SU-DHL-6 (cell line): ENCODE measurements around the gene DPYSL4.

Source experiments
- H2AFZ ChIP-seq: fragments of 200-600 bp; sonication (generic); 2 replicates; pipeline ENCODE4 v1.6.1; 2014; ENCODE audit warnings: low read depth, mild to moderate bottlenecking, moderate library complexity, mixed read lengths, antibody characterized with exemption, low read length; ENCODE audit not compliant: severe bottlenecking
- H3F3A ChIP-seq: fragments of 200-600 bp; shearing (Covaris generic); 2 replicates; pipeline ENCODE4 v1.6.0; 2016; ENCODE audit warnings: antibody characterized with exemption, mild to moderate bottlenecking; ENCODE audit not compliant: insufficient read depth
- H3K27ac ChIP-seq: fragments of 200-600 bp; sonication (generic); 2 replicates; pipeline ENCODE4 v1.5.1; 2016; ENCODE audit warnings: low read depth, mild to moderate bottlenecking, low read length, moderate library complexity, mixed read lengths
- H3K27me3 ChIP-seq: fragments of 200-600 bp; sonication (generic), shearing (Covaris generic); 2 replicates; pipeline ENCODE4 v1.6.0; 2014; ENCODE audit warnings: mild to moderate bottlenecking, low read length
- H3K36me3 ChIP-seq: fragments of 200-600 bp; sonication (generic); 2 replicates; pipeline ENCODE4 v1.6.1; 2014; ENCODE audit warnings: mild to moderate bottlenecking, low read length, mixed read lengths
- H3K4me2 ChIP-seq: fragments of 300-600, 200-600 bp; shearing (Covaris generic), sonication (generic); 2 replicates; pipeline ENCODE4 v1.6.0; 2014; ENCODE audit warnings: low read length, low read depth, mild to moderate bottlenecking; ENCODE audit not compliant: poor library complexity, severe bottlenecking
- H3K4me3 ChIP-seq: fragments of 200-600 bp; sonication (generic); 2 replicates; pipeline ENCODE4 v1.5.1; 2014; ENCODE audit warnings: antibody characterized with exemption, low read length, mild to moderate bottlenecking, mixed read lengths; ENCODE audit not compliant: insufficient read depth, poor library complexity, severe bottlenecking
- H3K79me2 ChIP-seq: fragments of 200-600 bp; sonication (generic); 2 replicates; pipeline ENCODE4 v1.6.1; 2014; ENCODE audit warnings: mild to moderate bottlenecking, low read length, moderate library complexity; ENCODE audit not compliant: insufficient read depth
- H3K9ac ChIP-seq: fragments of 200-600 bp; sonication (generic); 2 replicates; pipeline ENCODE4 v1.7.0; 2014; ENCODE audit warnings: mild to moderate bottlenecking, low read length
- H3K9me2 ChIP-seq: fragments of 200-600 bp; sonication (generic); replicated peaks from 2 replicates; pipeline ENCODE4 v1.6.1; 2014; ENCODE audit warnings: low read length; ENCODE audit not compliant: insufficient read depth
- H3K9me3 ChIP-seq: fragments of 200-600 bp; sonication (generic); 2 replicates; pipeline ENCODE4 v1.6.1; 2014; ENCODE audit warnings: low read length, mixed read lengths; ENCODE audit not compliant: insufficient read depth
- H4K20me1 ChIP-seq: fragments of 200-600 bp; sonication (generic); 2 replicates; pipeline ENCODE4 v1.6.1; 2014; ENCODE audit warnings: low read depth, mild to moderate bottlenecking, antibody characterized with exemption, low read length, moderate library complexity, mixed read lengths
- CTCF ChIP-seq: fragments of 200-600 bp; sonication (generic); IDR thresholded peaks from one replicate; pipeline ENCODE4 v1.5.1; 2017; ENCODE audit warnings: antibody characterized with exemption, mild to moderate bottlenecking, low read length, moderate library complexity; ENCODE audit not compliant: insufficient read depth, poor library complexity, severe bottlenecking
- EZH2phosphoT487 ChIP-seq: fragments of 200-600 bp; sonication (generic), shearing (Covaris generic); conservative IDR thresholded peaks from 2 replicates; pipeline ENCODE4 v1.6.1; 2018; ENCODE audit warnings: mild to moderate bottlenecking, antibody characterized with exemption, low read length, moderate library complexity, mixed read lengths

Gene DPYSL4

GRCh38 chr10:132243141-132243540 is 56.4 kb downstream of the DPYSL4 start:
- Histone ChIP-seq H3F3A (no peaks in the 10 kb centered on the region), H3K79me2 (no peaks in the 10 kb centered on the region), H3K4me2 (no peak overlapping the region), H3K9me3 (no peaks in the 10 kb centered on the region), H2AFZ (no peak overlapping the region), H3K4me3 (no peak overlapping the region), H3K36me3 (no peaks in the 10 kb centered on the region), H3K9me2 (no peaks in the 10 kb centered on the region), H3K27me3 (no peaks in the 10 kb centered on the region), H4K20me1 (no peaks in the 10 kb centered on the region), H3K9ac (no peak overlapping the region), H3K27ac (no peak overlapping the region)
- TF ChIP-seq CTCF (no peak), EZH2phosphoT487 (no peak)

GRCh38 chr10:132243626-132244025 is 56.9 kb downstream of the DPYSL4 start:
- Histone ChIP-seq H2AFZ (no peak overlapping the region), H4K20me1 (no peaks in the 10 kb centered on the region), H3K9ac (no peak overlapping the region), H3F3A (no peaks in the 10 kb centered on the region), H3K4me3 (no peak overlapping the region), H3K9me3 (no peaks in the 10 kb centered on the region), H3K27me3 (no peaks in the 10 kb centered on the region), H3K79me2 (no peaks in the 10 kb centered on the region), H3K36me3 (no peaks in the 10 kb centered on the region), H3K27ac (no peak overlapping the region), H3K9me2 (no peaks in the 10 kb centered on the region), H3K4me2 (no peak overlapping the region)
- TF ChIP-seq CTCF (no peak), EZH2phosphoT487 (no peak)

DNA sequence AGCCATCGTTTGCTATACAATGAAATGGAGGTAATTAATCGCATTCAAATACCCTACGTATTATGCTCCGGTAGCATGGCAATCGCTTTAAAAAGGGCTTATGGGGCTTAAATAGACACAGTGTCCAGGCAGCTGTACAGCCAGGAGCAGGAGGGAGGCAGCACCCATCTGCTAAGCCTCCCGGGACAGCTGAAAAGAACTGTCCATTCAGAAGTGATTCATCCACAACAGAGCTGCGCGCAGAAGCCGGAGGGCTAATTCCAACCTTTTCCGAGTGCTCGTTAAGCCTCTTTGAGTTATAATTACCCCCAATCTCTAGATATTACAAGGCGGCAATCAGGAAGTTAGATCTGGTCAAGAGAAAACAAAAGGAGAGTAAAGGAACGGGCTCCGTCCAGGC is 58.3 kb downstream of the DPYSL4 start:
- Histone ChIP-seq H3K36me3 (no peaks in the 10 kb centered on the region), H3K4me3 (no peak overlapping the region)
- TF ChIP-seq CTCF (no peak), EZH2phosphoT487 (no peak)

More for the DNA sequence above, 58.3 kb downstream of the DPYSL4 start:
- Histone ChIP-seq H3K9ac (no peak overlapping the region), H3K9me3 (no peaks in the 10 kb centered on the region), H4K20me1 (no peaks in the 10 kb centered on the region), H2AFZ (no peak overlapping the region), H3K4me2 (no peak overlapping the region), H3K27me3 (no peaks in the 10 kb centered on the region), H3F3A (no peaks in the 10 kb centered on the region), H3K79me2 (no peaks in the 10 kb centered on the region), H3K9me2 (no peaks in the 10 kb centered on the region), H3K27ac (no peak overlapping the region)
